WERI-Rb-1 (cell line): ENCODE results near the gene DYSF.

ENCODE experiments used
- DNase-seq: peaks from one replicate; pipeline ENCODE4 v3.0.0-alpha.2; 2020
- H3K27ac ChIP-seq: fragments of 250-450 bp; sonication (Bioruptor Pico); 2 replicates; pipeline ENCODE4 v1.5.1; 2020; ENCODE audit warnings: mild to moderate bottlenecking, moderate library complexity
- H3K27me3 ChIP-seq: fragments of 250-450 bp; sonication (Bioruptor Pico); 2 replicates; pipeline ENCODE4 v1.5.1; 2021; ENCODE audit warnings: mild to moderate bottlenecking, low read depth, moderate library complexity; ENCODE audit not compliant: insufficient read depth, severe bottlenecking
- H3K36me3 ChIP-seq: fragments of 250-450 bp; sonication (Bioruptor Pico); 2 replicates; pipeline ENCODE4 v1.5.1; 2020; ENCODE audit warnings: mild to moderate bottlenecking, moderate library complexity
- H3K4me3 ChIP-seq: 2 replicates; pipeline ENCODE4 v1.5.1; 2011; ENCODE audit warnings: low read depth, mild to moderate bottlenecking, control low read depth, low read length
- H3K9me3 ChIP-seq: fragments of 250-450 bp; sonication (Bioruptor Pico); 2 replicates; pipeline ENCODE4 v1.5.1; 2021; ENCODE audit warnings: mild to moderate bottlenecking, moderate library complexity; ENCODE audit not compliant: severe bottlenecking
- TF ChIP-seq, protein P1 (sequence below): IDR thresholded peaks from 2 replicates; pipeline ENCODE4 v1.5.1; 2011; ENCODE audit warnings: low read depth, mild to moderate bottlenecking, control low read depth, inconsistent platforms, low read length

The DYSF gene

GRCh38 chr2:71592181-71592711 is 138.9 kb downstream of the DYSF start:
- H3K9me3 ChIP-seq, result no peaks in the 10 kb centered on the region
- TF ChIP-seq, protein P1, sequence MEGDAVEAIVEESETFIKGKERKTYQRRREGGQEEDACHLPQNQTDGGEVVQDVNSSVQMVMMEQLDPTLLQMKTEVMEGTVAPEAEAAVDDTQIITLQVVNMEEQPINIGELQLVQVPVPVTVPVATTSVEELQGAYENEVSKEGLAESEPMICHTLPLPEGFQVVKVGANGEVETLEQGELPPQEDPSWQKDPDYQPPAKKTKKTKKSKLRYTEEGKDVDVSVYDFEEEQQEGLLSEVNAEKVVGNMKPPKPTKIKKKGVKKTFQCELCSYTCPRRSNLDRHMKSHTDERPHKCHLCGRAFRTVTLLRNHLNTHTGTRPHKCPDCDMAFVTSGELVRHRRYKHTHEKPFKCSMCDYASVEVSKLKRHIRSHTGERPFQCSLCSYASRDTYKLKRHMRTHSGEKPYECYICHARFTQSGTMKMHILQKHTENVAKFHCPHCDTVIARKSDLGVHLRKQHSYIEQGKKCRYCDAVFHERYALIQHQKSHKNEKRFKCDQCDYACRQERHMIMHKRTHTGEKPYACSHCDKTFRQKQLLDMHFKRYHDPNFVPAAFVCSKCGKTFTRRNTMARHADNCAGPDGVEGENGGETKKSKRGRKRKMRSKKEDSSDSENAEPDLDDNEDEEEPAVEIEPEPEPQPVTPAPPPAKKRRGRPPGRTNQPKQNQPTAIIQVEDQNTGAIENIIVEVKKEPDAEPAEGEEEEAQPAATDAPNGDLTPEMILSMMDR, result no peak
- no peak overlapping the region for H3K4me3 ChIP-seq
- no peaks in the 10 kb centered on the region for H3K36me3 ChIP-seq
- DNase-seq, result no peak
- no peaks in the 10 kb centered on the region for H3K27me3 ChIP-seq
- no peak overlapping the region for H3K27ac ChIP-seq

DNA sequence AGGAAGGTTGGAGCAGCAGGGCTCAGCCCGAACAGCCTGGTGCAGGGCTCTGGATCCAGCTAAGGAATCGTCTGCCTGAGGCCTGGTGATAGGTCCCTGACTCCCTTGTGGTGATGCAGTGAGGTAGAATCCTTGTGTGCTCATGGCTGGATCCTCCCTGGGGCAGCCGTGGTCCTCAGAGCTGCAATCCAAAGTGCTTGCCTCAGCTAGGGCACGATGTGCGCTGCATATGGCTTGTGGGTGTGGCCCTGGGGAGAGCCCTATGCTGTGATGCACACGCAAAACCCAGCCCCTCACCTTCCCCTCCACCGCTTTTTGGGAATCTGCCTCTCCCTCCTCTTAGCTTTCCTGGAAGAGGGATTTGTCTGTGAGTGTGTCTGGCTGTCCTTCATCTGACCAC is 142.2 kb downstream of the DYSF start:
- Histone ChIP-seq H3K9me3 (no peaks in the 10 kb centered on the region), H3K27ac (no peak overlapping the region), H3K27me3 (no peaks in the 10 kb centered on the region), H3K36me3 (no peaks in the 10 kb centered on the region), H3K4me3 (no peak overlapping the region)
- DNase-seq, result no peak
- TF ChIP-seq, protein P1, result no peak

- no peak for DNase-seq
- H3K27ac ChIP-seq, result no peak overlapping the region
- H3K4me3 ChIP-seq, result no peak overlapping the region
- H3K36me3 ChIP-seq, result no peaks in the 10 kb centered on the region
- no peaks in the 10 kb centered on the region for H3K27me3 ChIP-seq
- TF ChIP-seq, protein P1, result no peak
- H3K9me3 ChIP-seq, result no peaks in the 10 kb centered on the region
Observed at GRCh38 chr2:71596011-71596410, 142.7 kb downstream of the DYSF start.

- Histone ChIP-seq H3K36me3 (no peaks in the 10 kb centered on the region), H3K4me3 (no peak overlapping the region), H3K27me3 (no peaks in the 10 kb centered on the region), H3K9me3 (no peaks in the 10 kb centered on the region), H3K27ac (no peak overlapping the region)
- DNase-seq, result no peak
- TF ChIP-seq, protein P1, result no peak
Observed at GRCh38 chr2:71597756-71598155, 144.4 kb downstream of the DYSF start.

GRCh38 chr2:71598526-71598925 is 145.2 kb downstream of the DYSF start:
- Histone ChIP-seq H3K9me3 (no peaks in the 10 kb centered on the region), H3K4me3 (no peak overlapping the region), H3K36me3 (no peaks in the 10 kb centered on the region), H3K27ac (no peak overlapping the region), H3K27me3 (no peaks in the 10 kb centered on the region)
- DNase-seq, result no peak
- TF ChIP-seq, protein P1, result no peak

DNA sequence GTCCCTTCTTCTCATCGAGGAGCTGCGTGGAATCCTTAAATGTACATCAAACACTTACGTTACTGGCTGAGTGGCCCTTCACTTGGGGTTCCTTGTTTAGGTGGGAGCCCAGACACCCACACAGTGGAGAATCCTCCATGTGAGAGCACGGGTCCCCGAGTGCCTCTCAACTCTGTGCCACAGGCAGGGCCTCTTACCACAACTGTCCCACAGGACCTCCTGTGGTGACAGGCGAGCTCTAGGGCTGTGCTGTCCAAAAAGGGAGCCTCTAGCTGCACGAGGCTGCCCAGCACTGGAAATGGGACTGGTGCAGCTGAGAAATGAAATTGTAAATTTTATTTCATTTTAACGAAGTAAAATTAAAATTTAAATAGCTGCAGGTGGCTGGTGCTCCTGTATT is 145.7 kb downstream of the DYSF start:
- no peaks in the 10 kb centered on the region for H3K36me3 ChIP-seq
- no peaks in the 10 kb centered on the region for H3K9me3 ChIP-seq
- no peaks in the 10 kb centered on the region for H3K27me3 ChIP-seq
- H3K4me3 ChIP-seq, result no peak overlapping the region
- H3K27ac ChIP-seq, result no peak overlapping the region
- TF ChIP-seq, protein P1, result no peak
- DNase-seq, result no peak
